ENCODE measurements around the gene SBNO2. TPM values are rescaled to one million over a fixed set of nuclear protein-coding genes. Genes with fewer than 3 reads are reported as not detected.
A peak's percentile ranks its signal among the peaks of the same experiment; 100 is the strongest.

Gene SBNO2
- total RNA-seq, 1 donor from 2014 or later: 120 TPM

DNA sequence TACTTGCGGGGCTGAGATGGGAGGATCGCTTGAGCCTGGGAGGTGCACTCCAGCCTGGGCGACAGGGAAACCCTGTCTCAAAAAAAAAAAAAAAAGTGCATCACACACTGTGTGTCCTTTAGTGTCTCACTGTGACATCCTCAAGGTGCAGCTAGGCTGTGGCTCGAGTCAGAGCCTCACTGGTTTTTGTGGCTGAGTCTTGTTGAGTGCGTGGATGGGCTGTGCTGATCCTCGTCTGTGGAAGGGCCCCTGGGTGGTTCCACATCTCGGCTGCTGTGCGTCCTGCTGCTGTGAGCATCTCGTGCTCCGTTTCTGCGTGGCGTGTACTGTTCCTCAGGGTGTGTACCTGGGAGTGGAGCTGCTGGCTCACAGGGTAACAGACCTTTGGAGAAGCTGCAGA lies 42.7 kb upstream of the SBNO2 start:
- H3K36me3 ChIP-seq: peaks cover 18 to 19% of the 10 kb centered on the region in 2 donors
- no peak overlapping the region for H3K4me3 ChIP-seq
- no peaks in the 10 kb centered on the region for H3K9me3 ChIP-seq
- DNase-seq (ENCODE audit: low spot score in 2 of 2): no peak
- H3K27me3 ChIP-seq: no peaks in the 10 kb centered on the region
- peak overlapping the region; percentile 92 to 98 for H3K27ac ChIP-seq
- H3K4me1 ChIP-seq: peaks cover 28 to 65% of the 10 kb centered on the region in 2 donors
- TF ChIP-seq, protein P1, sequence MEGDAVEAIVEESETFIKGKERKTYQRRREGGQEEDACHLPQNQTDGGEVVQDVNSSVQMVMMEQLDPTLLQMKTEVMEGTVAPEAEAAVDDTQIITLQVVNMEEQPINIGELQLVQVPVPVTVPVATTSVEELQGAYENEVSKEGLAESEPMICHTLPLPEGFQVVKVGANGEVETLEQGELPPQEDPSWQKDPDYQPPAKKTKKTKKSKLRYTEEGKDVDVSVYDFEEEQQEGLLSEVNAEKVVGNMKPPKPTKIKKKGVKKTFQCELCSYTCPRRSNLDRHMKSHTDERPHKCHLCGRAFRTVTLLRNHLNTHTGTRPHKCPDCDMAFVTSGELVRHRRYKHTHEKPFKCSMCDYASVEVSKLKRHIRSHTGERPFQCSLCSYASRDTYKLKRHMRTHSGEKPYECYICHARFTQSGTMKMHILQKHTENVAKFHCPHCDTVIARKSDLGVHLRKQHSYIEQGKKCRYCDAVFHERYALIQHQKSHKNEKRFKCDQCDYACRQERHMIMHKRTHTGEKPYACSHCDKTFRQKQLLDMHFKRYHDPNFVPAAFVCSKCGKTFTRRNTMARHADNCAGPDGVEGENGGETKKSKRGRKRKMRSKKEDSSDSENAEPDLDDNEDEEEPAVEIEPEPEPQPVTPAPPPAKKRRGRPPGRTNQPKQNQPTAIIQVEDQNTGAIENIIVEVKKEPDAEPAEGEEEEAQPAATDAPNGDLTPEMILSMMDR (IDR thresholded peaks at IDR 0.05): no peak
- intact Hi-C loops (cut with DNase I): loop anchor here (10.0 kb wide), 1 partner anchor 292 kb away; the partner anchor contains the start of gene ARID3A

DNA sequence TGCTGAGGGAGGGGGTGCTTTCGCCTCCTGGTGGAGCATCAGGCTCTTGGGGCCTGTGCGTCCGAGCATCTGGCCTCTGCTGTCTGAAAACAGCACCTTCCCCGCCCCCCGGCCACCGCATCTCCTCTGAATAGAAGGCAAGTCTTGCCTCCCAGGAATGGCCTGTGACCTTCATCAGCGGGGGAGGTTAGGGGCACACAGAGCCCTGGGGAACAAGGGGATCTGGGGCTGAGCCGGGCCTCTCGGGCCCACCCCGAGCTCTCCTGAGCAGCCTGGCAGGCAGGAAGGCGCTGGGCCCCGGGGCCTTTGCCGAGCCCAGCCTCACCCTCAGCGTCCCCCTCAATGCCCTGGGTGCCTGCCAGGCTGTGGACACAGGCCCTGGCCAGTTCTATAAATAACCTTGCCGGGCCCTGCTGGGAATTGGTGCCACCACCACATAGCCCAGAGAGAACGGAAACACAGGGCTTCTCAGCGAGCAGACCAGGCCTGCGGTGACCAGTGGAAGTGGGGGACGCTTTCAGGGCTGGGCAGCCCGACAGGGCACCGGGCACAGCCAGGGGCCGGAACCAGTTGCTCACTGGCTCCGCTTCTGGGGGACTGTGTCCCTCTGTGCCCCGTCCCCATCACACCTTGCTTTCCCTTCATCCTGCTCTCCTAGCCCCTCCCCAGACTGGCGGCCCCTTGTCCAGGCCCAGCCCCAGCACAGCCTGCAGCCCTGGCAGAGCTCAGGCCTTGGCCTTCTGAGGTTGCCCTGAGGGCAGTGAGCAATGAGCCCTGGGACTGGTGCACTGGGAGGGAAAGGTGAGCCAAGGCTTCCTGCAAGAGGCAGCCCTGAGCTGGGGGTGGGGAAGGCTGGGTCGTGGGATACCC lies 41.0 kb upstream of the SBNO2 start:
- Histone ChIP-seq H3K27ac (peak overlapping the region; percentile 92 to 98), H3K36me3 (peaks cover 3 to 13% of the 10 kb centered on the region in 2 donors), H3K9me3 (no peaks in the 10 kb centered on the region), H3K27me3 (no peaks in the 10 kb centered on the region), H3K4me1 (peaks cover 23 to 60% of the 10 kb centered on the region in 2 donors), H3K4me3 (peak overlapping the region; percentile 38 to 49)
- peak; percentile 41 to 92 for DNase-seq (ENCODE audit: low spot score in 2 of 2)
- intact Hi-C loops (cut with DNase I): loop anchor here (10.0 kb wide), 1 partner anchor 290 kb away; the partner anchor contains the start of gene ARID3A
- TF ChIP-seq, protein P1 (IDR thresholded peaks at IDR 0.05): peak in 1 of 3 experiments; percentile 4

DNA sequence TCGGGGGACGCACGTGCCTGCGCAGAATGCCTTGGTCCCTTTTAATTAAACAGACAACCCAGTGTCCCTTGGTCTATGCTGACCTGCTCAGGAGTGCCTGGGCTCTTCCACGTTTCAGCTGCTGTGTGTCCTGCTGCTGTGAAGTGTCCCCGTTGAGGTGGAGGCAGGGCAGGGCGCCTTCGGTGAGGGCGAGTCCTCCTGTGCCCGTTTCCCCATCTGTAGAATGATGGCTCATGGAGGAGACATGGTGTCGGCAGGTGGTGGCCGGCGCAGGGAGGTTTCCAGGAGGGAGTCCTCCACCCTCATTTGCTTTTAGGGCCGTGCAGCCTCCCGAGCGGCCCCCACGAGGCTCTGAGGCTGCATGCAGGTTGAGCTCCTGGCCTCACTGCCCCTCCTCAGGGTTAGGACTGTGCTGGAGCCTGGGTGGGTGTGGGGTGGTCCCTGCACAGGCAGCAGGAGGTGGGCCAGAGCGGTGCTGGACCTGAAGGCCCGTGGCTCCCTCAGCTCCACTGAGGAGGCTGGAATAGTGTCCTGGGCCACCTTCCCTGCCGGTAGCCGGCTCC lies 40.3 kb upstream of the SBNO2 start:
- Histone ChIP-seq H3K4me3 (peak overlapping the region; percentile 38 to 49), H3K9me3 (no peaks in the 10 kb centered on the region), H3K36me3 (peaks cover 0 to 10% of the 10 kb centered on the region in 2 donors), H3K4me1 (peaks cover 23 to 66% of the 10 kb centered on the region in 2 donors), H3K27me3 (no peaks in the 10 kb centered on the region), H3K27ac (peak overlapping the region; percentile 92 to 98)
- intact Hi-C loops (cut with DNase I): loop anchor here (10.0 kb wide), 1 partner anchor 290 kb away; the partner anchor contains the start of gene ARID3A
- TF ChIP-seq, protein P1 (IDR thresholded peaks at IDR 0.05): no peak
- no peak for DNase-seq (ENCODE audit: low spot score in 2 of 2)

DNA sequence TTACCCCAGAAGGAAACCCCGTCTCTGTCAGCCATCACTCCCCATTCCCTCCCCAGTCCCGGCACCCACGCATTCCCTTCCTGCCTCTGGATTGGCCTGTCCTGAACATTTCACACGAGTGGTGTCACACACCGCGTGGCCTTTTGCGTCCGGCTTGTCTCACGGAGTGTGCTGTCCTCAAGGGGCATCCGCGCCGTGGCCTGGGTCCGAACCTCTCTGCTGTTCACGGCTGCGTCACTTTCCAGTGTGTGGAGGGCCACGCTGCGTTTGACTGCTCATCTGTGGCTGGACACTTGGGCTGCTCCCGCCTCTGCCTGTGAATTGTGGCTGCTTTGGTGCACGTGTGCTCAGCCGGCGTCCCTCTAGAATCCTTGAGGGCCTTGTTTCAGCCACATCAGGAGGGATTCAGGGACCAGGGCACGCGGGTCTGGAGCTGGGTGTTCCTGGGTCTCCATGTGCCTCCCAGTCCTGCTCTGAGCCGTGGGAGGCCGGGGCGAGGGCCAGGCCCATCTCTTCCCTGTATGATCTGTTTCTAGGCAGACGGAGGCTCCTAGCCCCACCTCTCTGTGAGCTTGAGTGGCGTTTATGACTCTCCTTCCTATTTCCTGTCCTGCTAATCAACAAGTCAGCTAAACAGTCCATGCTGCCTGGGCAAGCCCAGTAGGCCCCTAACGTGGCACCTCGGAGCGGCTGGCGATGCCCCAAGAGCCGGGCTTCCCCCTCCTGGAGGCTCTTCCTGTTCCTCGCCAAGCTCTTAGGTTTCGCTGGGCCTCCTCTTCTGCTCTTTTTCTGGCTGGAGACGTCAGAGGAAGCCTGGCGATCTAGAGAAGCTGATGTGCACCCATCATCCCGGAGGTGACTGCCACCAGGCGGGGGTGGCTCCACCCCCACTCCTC lies 39.6 kb upstream of the SBNO2 start:
- Histone ChIP-seq H3K4me1 (peaks cover 29 to 73% of the 10 kb centered on the region in 2 donors), H3K4me3 (peak overlapping the region; percentile 38 to 49), H3K9me3 (no peaks in the 10 kb centered on the region), H3K27me3 (no peaks in the 10 kb centered on the region), H3K36me3 (peaks cover 0 to 10% of the 10 kb centered on the region in 2 donors), H3K27ac (peak overlapping the region; percentile 92 to 98)
- TF ChIP-seq, protein P1 (IDR thresholded peaks at IDR 0.05): no peak
- intact Hi-C loops (cut with DNase I): loop anchor here (10.0 kb wide), 1 partner anchor 289 kb away; the partner anchor contains the start of gene ARID3A
- peak; percentile 65 to 88 for DNase-seq (ENCODE audit: low spot score in 2 of 2)
